ENCODE data around the gene TTLL11.

TTLL11 gene

GRCh38 chr9:122053567-122054350, 39.3 kb downstream of the TTLL11 start:
- DNase-seq: no peak
- Histone ChIP-seq H3K27ac (ENCODE audit: low read depth, low read length) (no peak overlapping the region), H3K4me2 (ENCODE audit: low read length) (no peak overlapping the region), H3K4ac (ENCODE audit: low read depth, low read length) (no peak overlapping the region), H4K5ac (ENCODE audit: low read length) (no peak overlapping the region), H3K79me1 (ENCODE audit: low read length) (no peaks in the 10 kb centered on the region), H3K4me1 (ENCODE audit: control insufficient read depth, low read depth, low read length) (no peaks in the 10 kb centered on the region), H3K18ac (ENCODE audit: low read length) (no peak overlapping the region), H3K36me3 (ENCODE audit: control insufficient read depth, insufficient read depth, low read length) (no peaks in the 10 kb centered on the region), H4K8ac (ENCODE audit: low read depth, low read length) (no peak overlapping the region), H2BK5ac (ENCODE audit: low read length) (no peak overlapping the region), H3K27me3 (ENCODE audit: insufficient read depth, low read length, poor library complexity) (no peaks in the 10 kb centered on the region), H3K79me2 (ENCODE audit: control insufficient read depth, insufficient read depth, low read length) (no peaks in the 10 kb centered on the region), H3K4me3 (ENCODE audit: low read length) (no peak overlapping the region), H3K9ac (ENCODE audit: low read length) (no peak overlapping the region), H2AK5ac (ENCODE audit: low read length) (no peak overlapping the region), H3K23ac (ENCODE audit: low read length) (no peak overlapping the region), H2BK120ac (ENCODE audit: low read depth, low read length) (no peak overlapping the region), H3K56ac (ENCODE audit: low read length) (no peak overlapping the region), H2BK15ac (replicated peaks; ENCODE audit: low read depth) (no peak overlapping the region)
- no CpG with 5 or more reads among the region's 19 CpGs for WGBS (ENCODE audit: extremely low coverage, insufficient coverage, low lambda C conversion rate)

GRCh38 chr9:122053064-122053463, 40.0 kb downstream of the TTLL11 start:
- no peaks in the 10 kb centered on the region for H3K79me1 ChIP-seq (ENCODE audit: low read length)
- no peak overlapping the region for H3K27ac ChIP-seq (ENCODE audit: low read depth, low read length)
- H2AK5ac ChIP-seq (ENCODE audit: low read length): no peak overlapping the region
- H3K23ac ChIP-seq (ENCODE audit: low read length): no peak overlapping the region
- no CpG with 5 or more reads among the region's 10 CpGs for WGBS (ENCODE audit: extremely low coverage, insufficient coverage, low lambda C conversion rate)
- no peak overlapping the region for H2BK120ac ChIP-seq (ENCODE audit: low read depth, low read length)
- no peak for DNase-seq
- H3K4ac ChIP-seq (ENCODE audit: low read depth, low read length): no peak overlapping the region
- H2BK15ac ChIP-seq (replicated peaks; ENCODE audit: low read depth): no peak overlapping the region
- H3K18ac ChIP-seq (ENCODE audit: low read length): no peak overlapping the region
- no peaks in the 10 kb centered on the region for H3K4me1 ChIP-seq (ENCODE audit: control insufficient read depth, low read depth, low read length)
- no peaks in the 10 kb centered on the region for H3K79me2 ChIP-seq (ENCODE audit: control insufficient read depth, insufficient read depth, low read length)
- H3K9ac ChIP-seq (ENCODE audit: low read length): no peak overlapping the region
- H2BK5ac ChIP-seq (ENCODE audit: low read length): no peak overlapping the region
- H3K36me3 ChIP-seq (ENCODE audit: control insufficient read depth, insufficient read depth, low read length): no peaks in the 10 kb centered on the region
- no peak overlapping the region for H3K4me3 ChIP-seq (ENCODE audit: low read length)
- no peak overlapping the region for H4K5ac ChIP-seq (ENCODE audit: low read length)
- no peak overlapping the region for H3K56ac ChIP-seq (ENCODE audit: low read length)
- no peaks in the 10 kb centered on the region for H3K27me3 ChIP-seq (ENCODE audit: insufficient read depth, low read length, poor library complexity)
- no peak overlapping the region for H4K8ac ChIP-seq (ENCODE audit: low read depth, low read length)
- H3K4me2 ChIP-seq (ENCODE audit: low read length): no peak overlapping the region

GRCh38 chr9:122051351-122052321, 41.5 kb downstream of the TTLL11 start:
- Histone ChIP-seq H3K56ac (ENCODE audit: low read length) (no peak overlapping the region), H3K18ac (ENCODE audit: low read length) (no peak overlapping the region), H3K27ac (ENCODE audit: low read depth, low read length) (no peak overlapping the region), H3K4me2 (ENCODE audit: low read length) (no peak overlapping the region), H3K9ac (ENCODE audit: low read length) (no peak overlapping the region), H3K36me3 (ENCODE audit: control insufficient read depth, insufficient read depth, low read length) (no peaks in the 10 kb centered on the region), H2BK5ac (ENCODE audit: low read length) (no peak overlapping the region), H4K5ac (ENCODE audit: low read length) (no peak overlapping the region), H3K79me1 (ENCODE audit: low read length) (no peaks in the 10 kb centered on the region), H2BK120ac (ENCODE audit: low read depth, low read length) (no peak overlapping the region), H2BK15ac (replicated peaks; ENCODE audit: low read depth) (no peak overlapping the region), H3K27me3 (ENCODE audit: insufficient read depth, low read length, poor library complexity) (no peaks in the 10 kb centered on the region), H4K8ac (ENCODE audit: low read depth, low read length) (no peak overlapping the region), H3K23ac (ENCODE audit: low read length) (no peak overlapping the region), H3K4me1 (ENCODE audit: control insufficient read depth, low read depth, low read length) (no peaks in the 10 kb centered on the region), H2AK5ac (ENCODE audit: low read length) (no peak overlapping the region), H3K4me3 (ENCODE audit: low read length) (no peak overlapping the region), H3K4ac (ENCODE audit: low read depth, low read length) (no peak overlapping the region), H3K79me2 (ENCODE audit: control insufficient read depth, insufficient read depth, low read length) (no peaks in the 10 kb centered on the region)
- DNase-seq: no peak
- no CpG with 5 or more reads among the region's 7 CpGs for WGBS (ENCODE audit: extremely low coverage, insufficient coverage, low lambda C conversion rate)

- Histone ChIP-seq H2BK15ac (replicated peaks; ENCODE audit: low read depth) (no peak overlapping the region), H3K9ac (ENCODE audit: low read length) (no peak overlapping the region), H3K79me2 (ENCODE audit: control insufficient read depth, insufficient read depth, low read length) (no peaks in the 10 kb centered on the region), H3K27ac (ENCODE audit: low read depth, low read length) (no peak overlapping the region), H2BK5ac (ENCODE audit: low read length) (no peak overlapping the region), H3K18ac (ENCODE audit: low read length) (no peak overlapping the region), H4K5ac (ENCODE audit: low read length) (no peak overlapping the region), H3K23ac (ENCODE audit: low read length) (no peak overlapping the region), H3K27me3 (ENCODE audit: insufficient read depth, low read length, poor library complexity) (no peaks in the 10 kb centered on the region), H3K4me2 (ENCODE audit: low read length) (no peak overlapping the region), H3K4me3 (ENCODE audit: low read length) (no peak overlapping the region), H2BK120ac (ENCODE audit: low read depth, low read length) (no peak overlapping the region), H3K36me3 (ENCODE audit: control insufficient read depth, insufficient read depth, low read length) (no peaks in the 10 kb centered on the region), H4K8ac (ENCODE audit: low read depth, low read length) (no peak overlapping the region), H3K79me1 (ENCODE audit: low read length) (no peaks in the 10 kb centered on the region), H3K4ac (ENCODE audit: low read depth, low read length) (no peak overlapping the region), H3K56ac (ENCODE audit: low read length) (no peak overlapping the region), H2AK5ac (ENCODE audit: low read length) (no peak overlapping the region), H3K4me1 (ENCODE audit: control insufficient read depth, low read depth, low read length) (no peaks in the 10 kb centered on the region)
- DNase-seq: no peak
- WGBS (ENCODE audit: extremely low coverage, insufficient coverage, low lambda C conversion rate): no CpG with 5 or more reads among the region's 7 CpGs
Observed at GRCh38 chr9:122050167-122050566, 42.9 kb downstream of the TTLL11 start.

GRCh38 chr9:122042056-122042455, 51.1 kb downstream of the TTLL11 start:
- Histone ChIP-seq H3K79me2 (ENCODE audit: control insufficient read depth, insufficient read depth, low read length) (no peaks in the 10 kb centered on the region), H3K36me3 (ENCODE audit: control insufficient read depth, insufficient read depth, low read length) (no peaks in the 10 kb centered on the region), H3K27me3 (ENCODE audit: insufficient read depth, low read length, poor library complexity) (no peaks in the 10 kb centered on the region), H3K27ac (ENCODE audit: low read depth, low read length) (no peak overlapping the region), H3K18ac (ENCODE audit: low read length) (no peak overlapping the region), H3K56ac (ENCODE audit: low read length) (no peak overlapping the region), H2BK15ac (replicated peaks; ENCODE audit: low read depth) (no peak overlapping the region), H3K4ac (ENCODE audit: low read depth, low read length) (no peak overlapping the region), H2BK120ac (ENCODE audit: low read depth, low read length) (no peak overlapping the region), H3K23ac (ENCODE audit: low read length) (no peak overlapping the region), H3K4me2 (ENCODE audit: low read length) (no peak overlapping the region), H4K5ac (ENCODE audit: low read length) (no peak overlapping the region), H3K4me1 (ENCODE audit: control insufficient read depth, low read depth, low read length) (no peaks in the 10 kb centered on the region), H3K79me1 (ENCODE audit: low read length) (no peaks in the 10 kb centered on the region), H2BK5ac (ENCODE audit: low read length) (no peak overlapping the region), H4K8ac (ENCODE audit: low read depth, low read length) (no peak overlapping the region), H3K9ac (ENCODE audit: low read length) (no peak overlapping the region), H3K4me3 (ENCODE audit: low read length) (no peak overlapping the region), H2AK5ac (ENCODE audit: low read length) (no peak overlapping the region)
- DNase-seq: no peak
- WGBS (ENCODE audit: extremely low coverage, insufficient coverage, low lambda C conversion rate): no CpG with 5 or more reads among the region's 7 CpGs
